Transverse colon (tissue), 4 donors: Measurements from ENCODE around the gene ACACA. TPM values are rescaled to one million over a fixed set of nuclear protein-coding genes. Genes with fewer than 3 reads are reported as not detected.

ENCODE experiments used
- DNase-seq: peaks from one replicate; pipeline ENCODE4 v3.0.0-alpha.2; 2019
- H3K27ac ChIP-seq, 4 donors: fragments of 200-600 bp; sonication (generic); 2 replicates each; pipeline ENCODE4 v1.5.1; 2016 to 2018; ENCODE audit warnings: inconsistent platforms in 4 of 4
- H3K27me3 ChIP-seq: fragments of 200-600 bp; sonication (generic); 2 replicates; pipeline ENCODE4 v1.5.1; 2017; ENCODE audit warnings: inconsistent platforms
- H3K36me3 ChIP-seq, 4 donors: fragments of 200-600 bp; sonication (generic); 2 replicates each; pipeline ENCODE4 v1.5.1; 2017 to 2019; ENCODE audit warnings: inconsistent platforms in 4 of 4
- H3K4me1 ChIP-seq, 4 donors: fragments of 200-600 bp; sonication (generic); 2 replicates each; pipeline ENCODE4 v1.5.1; 2017 to 2020; ENCODE audit warnings: inconsistent platforms in 4 of 4
- H3K4me3 ChIP-seq, 4 donors: fragments of 200-600 bp; sonication (generic); 1 replicate in 1 of 4; 2 replicates in 3 of 4; pipeline versions ENCODE4 v1.5.1 to v1.6.1; 2017 to 2019; ENCODE audit warnings: inconsistent platforms in 4 of 4
- H3K9me3 ChIP-seq, 2 donors: fragments of 200-600 bp; sonication (generic); 2 replicates each; pipeline ENCODE4 v1.5.1; 2017 to 2019; ENCODE audit warnings: inconsistent platforms in 2 of 2
- EP300 ChIP-seq: sonication (generic); formaldehyde crosslinking; IDR thresholded peaks from one replicate; pipeline ENCODE4 v1.6.1; 2017; ENCODE audit warnings: antibody characterized with exemption, low read depth
- POLR2A ChIP-seq: fragments of 450-650 bp; IDR thresholded peaks from one replicate; pipeline ENCODE4 v1.6.1; 2016; ENCODE audit warnings: antibody characterized with exemption, mild to moderate bottlenecking, moderate library complexity
- POLR2AphosphoS5 ChIP-seq, 3 donors: sonication (generic); formaldehyde crosslinking; IDR thresholded peaks; one replicate each; pipeline ENCODE4 v1.6.1; 2016; ENCODE audit warnings: antibody characterized with exemption in 3 of 3
- WGBS, 2 donors: methylation state at CpG; one replicate each; pipeline ENCODE4 v1.1.5; 2018; ENCODE audit warnings: low coverage in 1 of 2; 5-methylcytosine and 5-hydroxymethylcytosine counted together
- in situ Hi-C, 4 donors: fragments of 200-750 bp; cut with MboI; loops; one replicate each; pipeline versions ENCODE4 v1.15.0 to v1.15.1; 2017; ENCODE audit warnings: low sequenced_read_pairs in 3 of 4, low pct_ligation_motif_present in 1 of 4, low pct_unique_long_range_greater_than_20kb in 1 of 4
- intact Hi-C: fragments of 100-400 bp; cut with DNase I; formaldehyde crosslinking; loops from one replicate; pipeline ENCODE4 v1.15.1; 2023; ENCODE audit warnings: low total_unique reads
- total RNA-seq, 4 donors: library from RNA; depleted of rRNA; stranded (reverse); fragments of >200 nt; gene quantifications; one replicate each; pipeline ENCODE4 v1.1.0, GENCODE V29; 2016
- TF ChIP-seq, protein P1 (sequence below), 5 experiments: fragments of 200-600 bp in 3 of 5; fragments of 450-650 bp in 2 of 5; sonication (generic) in 3 of 5; IDR thresholded peaks; 1 replicate in 2 of 5; 2 replicates in 3 of 5; pipeline ENCODE4 v1.5.1; 2016 to 2017; ENCODE audit warnings: antibody characterized with exemption in 5 of 5, inconsistent platforms in 3 of 5, mild to moderate bottlenecking in 2 of 5, moderate library complexity in 1 of 5

Gene ACACA
- total RNA-seq, 4 donors from 2014 or later = 21.7 to 173 (median 23.9) TPM

DNA sequence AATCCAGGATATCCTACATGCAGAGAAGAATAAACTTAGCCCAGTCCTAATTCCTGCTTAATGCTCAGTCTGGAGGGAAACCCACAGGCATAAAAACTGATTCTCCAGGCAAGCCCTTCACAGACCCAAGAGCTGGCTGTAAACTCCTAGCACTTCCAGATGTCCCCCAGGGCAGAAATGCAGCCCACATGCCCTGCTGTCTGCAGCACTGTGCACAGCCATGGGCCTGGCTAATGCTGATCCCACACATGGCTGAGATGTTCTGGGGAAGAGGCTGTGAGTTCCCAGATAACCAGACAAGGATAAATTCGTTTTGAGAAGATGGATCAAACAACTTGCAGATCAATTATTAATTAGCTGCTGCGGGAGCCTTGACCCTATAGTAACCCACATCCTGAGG, 309.5 kb downstream of the ACACA start:
- in situ Hi-C loops (no loop called here), intact Hi-C loops (no loop called here)
- peaks cover 0 to 8% (median 0%) of the 10 kb centered on the region in 4 donors for H3K4me1 ChIP-seq
- H3K36me3 ChIP-seq = peaks cover 0 to 16% (median 6%) of the 10 kb centered on the region in 4 donors
- no peaks in the 10 kb centered on the region for H3K9me3 ChIP-seq
- no peak overlapping the region for H3K4me3 ChIP-seq
- no peak overlapping the region for H3K27ac ChIP-seq
- 85% methylated on average over 2 of the region's 2 CpGs; no CpG with 5 or more reads in 1 of the 2 donors for WGBS, 2 donors
- no peak for DNase-seq
- no peak for TF ChIP-seq EP300
- TF ChIP-seq, protein P1, sequence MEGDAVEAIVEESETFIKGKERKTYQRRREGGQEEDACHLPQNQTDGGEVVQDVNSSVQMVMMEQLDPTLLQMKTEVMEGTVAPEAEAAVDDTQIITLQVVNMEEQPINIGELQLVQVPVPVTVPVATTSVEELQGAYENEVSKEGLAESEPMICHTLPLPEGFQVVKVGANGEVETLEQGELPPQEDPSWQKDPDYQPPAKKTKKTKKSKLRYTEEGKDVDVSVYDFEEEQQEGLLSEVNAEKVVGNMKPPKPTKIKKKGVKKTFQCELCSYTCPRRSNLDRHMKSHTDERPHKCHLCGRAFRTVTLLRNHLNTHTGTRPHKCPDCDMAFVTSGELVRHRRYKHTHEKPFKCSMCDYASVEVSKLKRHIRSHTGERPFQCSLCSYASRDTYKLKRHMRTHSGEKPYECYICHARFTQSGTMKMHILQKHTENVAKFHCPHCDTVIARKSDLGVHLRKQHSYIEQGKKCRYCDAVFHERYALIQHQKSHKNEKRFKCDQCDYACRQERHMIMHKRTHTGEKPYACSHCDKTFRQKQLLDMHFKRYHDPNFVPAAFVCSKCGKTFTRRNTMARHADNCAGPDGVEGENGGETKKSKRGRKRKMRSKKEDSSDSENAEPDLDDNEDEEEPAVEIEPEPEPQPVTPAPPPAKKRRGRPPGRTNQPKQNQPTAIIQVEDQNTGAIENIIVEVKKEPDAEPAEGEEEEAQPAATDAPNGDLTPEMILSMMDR (IDR thresholded peaks at IDR 0.05) = no peak
- no peak for TF ChIP-seq POLR2AphosphoS5 (IDR thresholded peaks at IDR 0.05)
- no peak for TF ChIP-seq POLR2A
- H3K27me3 ChIP-seq = no peaks in the 10 kb centered on the region

DNA sequence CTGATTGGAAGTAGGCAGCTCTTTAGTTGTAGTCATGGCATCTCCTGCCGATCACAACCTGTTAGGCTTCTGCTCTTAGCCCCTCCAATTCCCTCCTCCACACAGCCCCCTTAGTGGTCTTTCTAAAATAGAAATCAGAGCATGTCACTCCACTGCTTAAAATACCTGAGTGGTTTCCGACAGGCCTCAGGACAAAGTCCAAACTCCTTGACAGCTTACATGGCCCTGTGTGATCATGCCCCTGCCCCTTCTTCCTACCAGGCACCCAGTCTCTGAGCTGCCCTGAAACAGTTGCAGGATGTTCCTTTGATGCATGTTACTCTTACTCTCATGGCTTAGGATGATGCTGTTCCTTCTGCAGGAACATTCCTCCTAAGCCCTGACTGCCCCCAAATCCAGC, 310.6 kb downstream of the ACACA start:
- no peak overlapping the region for H3K4me3 ChIP-seq
- no peak for DNase-seq
- TF ChIP-seq, protein P1 (IDR thresholded peaks at IDR 0.05) = no peak
- TF ChIP-seq POLR2A (no peak), EP300 (no peak), POLR2AphosphoS5 (IDR thresholded peaks at IDR 0.05) (no peak)
- in situ Hi-C loops (no loop called here), intact Hi-C loops (no loop called here)
- H3K9me3 ChIP-seq = no peaks in the 10 kb centered on the region
- H3K27me3 ChIP-seq = no peaks in the 10 kb centered on the region
- 94 to 100% methylated on average over 2 of the region's 2 CpGs for WGBS, 2 donors
- no peak overlapping the region for H3K27ac ChIP-seq
- H3K36me3 ChIP-seq = peaks cover 0 to 16% (median 6%) of the 10 kb centered on the region in 4 donors
- peaks cover 0 to 19% (median 8%) of the 10 kb centered on the region in 4 donors for H3K4me1 ChIP-seq

DNA sequence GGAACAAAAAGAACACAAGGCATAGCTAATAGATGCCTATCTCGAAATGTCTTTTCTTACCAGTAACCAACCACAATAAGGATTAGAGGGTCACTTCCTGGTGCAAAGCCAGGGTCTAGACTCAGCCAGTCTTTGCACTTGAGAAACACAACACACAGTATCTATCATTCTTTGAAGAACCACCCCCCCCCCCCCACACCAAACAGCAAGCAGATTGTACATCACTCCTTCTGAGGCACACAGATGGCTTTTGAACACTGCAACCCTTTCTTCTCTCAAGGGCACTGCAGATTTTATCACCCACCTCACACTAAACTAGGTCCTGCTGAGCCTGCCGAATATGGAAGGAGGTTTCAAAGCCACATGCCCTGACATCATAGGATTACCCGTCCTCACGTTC, 312.2 kb downstream of the ACACA start:
- Histone ChIP-seq H3K4me1 (peaks cover 7 to 30% (median 13%) of the 10 kb centered on the region in 4 donors), H3K27me3 (no peaks in the 10 kb centered on the region), H3K36me3 (peaks cover 0 to 16% (median 6%) of the 10 kb centered on the region in 4 donors), H3K27ac (no peak overlapping the region), H3K4me3 (no peak overlapping the region), H3K9me3 (no peaks in the 10 kb centered on the region)
- no peak for DNase-seq
- intact Hi-C loops (no loop called here), in situ Hi-C loops (no loop called here)
- TF ChIP-seq POLR2AphosphoS5 (IDR thresholded peaks at IDR 0.05) (no peak), EP300 (no peak)
- WGBS, 2 donors = 76 to 81% methylated on average over 4 of the region's 4 CpGs

DNA sequence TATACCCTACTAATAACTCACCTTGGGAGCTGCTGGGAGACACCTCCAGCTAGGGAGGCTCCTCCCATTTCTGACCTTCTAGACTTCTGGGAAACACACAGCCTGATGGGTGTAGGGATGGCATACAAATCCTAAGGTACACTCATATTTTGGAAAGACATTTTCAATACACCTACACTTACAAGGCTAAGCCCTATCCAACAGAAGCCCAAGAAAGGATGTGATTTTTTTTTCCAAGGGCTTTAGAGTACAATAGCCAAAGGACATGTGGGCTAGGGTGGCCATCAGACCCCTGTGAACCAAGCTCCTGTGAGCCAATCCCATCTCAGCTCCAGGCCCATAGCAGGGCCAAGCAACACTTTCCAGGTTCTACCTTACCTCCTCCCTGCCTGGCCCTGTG, 313.9 kb downstream of the ACACA start:
- H3K36me3 ChIP-seq = peaks cover 0 to 16% (median 6%) of the 10 kb centered on the region in 4 donors
- no peak for DNase-seq
- H3K27me3 ChIP-seq = no peaks in the 10 kb centered on the region
- intact Hi-C loops (no loop called here), in situ Hi-C loops (no loop called here)
- TF ChIP-seq, protein P1 (IDR thresholded peaks at IDR 0.05) = no peak
- no peak overlapping the region for H3K4me3 ChIP-seq
- peaks cover 7 to 30% (median 13%) of the 10 kb centered on the region in 4 donors for H3K4me1 ChIP-seq
- no peaks in the 10 kb centered on the region for H3K9me3 ChIP-seq
- peak overlapping the region; percentile 17 to 31 (median 22) for H3K27ac ChIP-seq

- TF ChIP-seq POLR2AphosphoS5 (IDR thresholded peaks at IDR 0.05) (no peak), POLR2A (no peak), EP300 (no peak)
- TF ChIP-seq, protein P1 (IDR thresholded peaks at IDR 0.05) = no peak
- WGBS, 2 donors = 24 to 66% methylated on average over 2 of the region's 2 CpGs
- in situ Hi-C loops = no loop called here
These were observed 314.6 kb downstream of the ACACA start for GRCh38 chr17:37092071-37092470.

More at GRCh38 chr17:37092071-37092470, 314.6 kb downstream of the ACACA start:
- Histone ChIP-seq H3K4me3 (no peak overlapping the region), H3K27me3 (no peaks in the 10 kb centered on the region), H3K4me1 (peaks cover 7 to 30% (median 13%) of the 10 kb centered on the region in 4 donors), H3K36me3 (peaks cover 0 to 14% (median 5%) of the 10 kb centered on the region in 4 donors), H3K27ac (peak overlapping the region; percentile 56 to 67 (median 63)), H3K9me3 (no peaks in the 10 kb centered on the region)
- intact Hi-C loops = no loop called here
- peak; percentile 37 for DNase-seq
